ENCODE measurements around the gene TUBB1.

GRCh38 chr20:59035381-59035780, 16.2 kb downstream of the TUBB1 start:
- TF ChIP-seq CTCF (IDR thresholded peaks at IDR 0.05; ENCODE audit: low read length) (no peak), EZH2phosphoT487 (IDR thresholded peaks at IDR 0.05; ENCODE audit: low read length) (no peak), EZH2 (optimal IDR thresholded peaks at IDR 0.05; ENCODE audit: low read depth, low read length) (no peak)
